Measurements from ENCODE around the gene DCLK1.

DNA sequence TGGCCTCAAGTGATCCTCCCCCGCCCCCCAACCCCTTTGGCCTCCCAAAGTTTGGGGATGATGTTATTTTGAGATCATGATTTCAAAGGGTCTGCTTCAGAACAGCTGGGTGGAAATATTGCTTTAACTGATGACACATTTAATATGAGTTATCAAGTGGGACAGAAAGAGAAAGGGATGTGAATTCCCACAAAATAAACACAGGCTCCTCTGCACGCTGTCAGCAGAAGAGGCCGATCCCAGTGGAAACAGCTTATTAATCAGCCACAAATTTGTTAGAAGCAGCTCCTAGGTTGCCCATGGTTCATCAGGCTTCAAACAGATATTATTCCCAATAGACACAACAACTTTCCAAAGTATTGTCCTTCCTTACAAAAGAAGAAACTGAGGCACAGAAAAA, 4.7 kb downstream of the DCLK1 start:
- TF ChIP-seq POLR2A (IDR thresholded peaks at IDR 0.05; ENCODE audit: low read depth, low read length) = no peak
- no peak for TF ChIP-seq SP1 (IDR thresholded peaks at IDR 0.05; ENCODE audit: low read depth, low read length)
- no peak for TF ChIP-seq NFIC (IDR thresholded peaks at IDR 0.05; ENCODE audit: low read depth, low read length)
- no peak for TF ChIP-seq GABPA (IDR thresholded peaks at IDR 0.05; ENCODE audit: low read depth)
- TF ChIP-seq, protein P1, sequence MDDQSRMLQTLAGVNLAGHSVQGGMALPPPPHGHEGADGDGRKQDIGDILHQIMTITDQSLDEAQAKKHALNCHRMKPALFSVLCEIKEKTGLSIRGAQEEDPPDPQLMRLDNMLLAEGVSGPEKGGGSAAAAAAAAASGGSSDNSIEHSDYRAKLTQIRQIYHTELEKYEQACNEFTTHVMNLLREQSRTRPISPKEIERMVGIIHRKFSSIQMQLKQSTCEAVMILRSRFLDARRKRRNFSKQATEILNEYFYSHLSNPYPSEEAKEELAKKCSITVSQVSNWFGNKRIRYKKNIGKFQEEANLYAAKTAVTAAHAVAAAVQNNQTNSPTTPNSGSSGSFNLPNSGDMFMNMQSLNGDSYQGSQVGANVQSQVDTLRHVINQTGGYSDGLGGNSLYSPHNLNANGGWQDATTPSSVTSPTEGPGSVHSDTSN (IDR thresholded peaks at IDR 0.05; ENCODE audit: insufficient replicate concordance, low read depth, low read length) = no peak
- TF ChIP-seq, protein P2, sequence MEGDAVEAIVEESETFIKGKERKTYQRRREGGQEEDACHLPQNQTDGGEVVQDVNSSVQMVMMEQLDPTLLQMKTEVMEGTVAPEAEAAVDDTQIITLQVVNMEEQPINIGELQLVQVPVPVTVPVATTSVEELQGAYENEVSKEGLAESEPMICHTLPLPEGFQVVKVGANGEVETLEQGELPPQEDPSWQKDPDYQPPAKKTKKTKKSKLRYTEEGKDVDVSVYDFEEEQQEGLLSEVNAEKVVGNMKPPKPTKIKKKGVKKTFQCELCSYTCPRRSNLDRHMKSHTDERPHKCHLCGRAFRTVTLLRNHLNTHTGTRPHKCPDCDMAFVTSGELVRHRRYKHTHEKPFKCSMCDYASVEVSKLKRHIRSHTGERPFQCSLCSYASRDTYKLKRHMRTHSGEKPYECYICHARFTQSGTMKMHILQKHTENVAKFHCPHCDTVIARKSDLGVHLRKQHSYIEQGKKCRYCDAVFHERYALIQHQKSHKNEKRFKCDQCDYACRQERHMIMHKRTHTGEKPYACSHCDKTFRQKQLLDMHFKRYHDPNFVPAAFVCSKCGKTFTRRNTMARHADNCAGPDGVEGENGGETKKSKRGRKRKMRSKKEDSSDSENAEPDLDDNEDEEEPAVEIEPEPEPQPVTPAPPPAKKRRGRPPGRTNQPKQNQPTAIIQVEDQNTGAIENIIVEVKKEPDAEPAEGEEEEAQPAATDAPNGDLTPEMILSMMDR (IDR thresholded peaks at IDR 0.05 in 2 of 3, conservative IDR thresholded peaks at IDR 0.05 in 1 of 3; ENCODE audit: control insufficient read depth in 2 of 3, extremely low read depth in 1 of 3, insufficient read depth in 1 of 3, low read depth in 3 of 3, low read length in 3 of 3) = no peak
- TF ChIP-seq CREB1 (IDR thresholded peaks at IDR 0.05; ENCODE audit: low read depth) = no peak
- no peak for TF ChIP-seq HDGF (IDR thresholded peaks at IDR 0.05)
- TF ChIP-seq, protein P3, sequence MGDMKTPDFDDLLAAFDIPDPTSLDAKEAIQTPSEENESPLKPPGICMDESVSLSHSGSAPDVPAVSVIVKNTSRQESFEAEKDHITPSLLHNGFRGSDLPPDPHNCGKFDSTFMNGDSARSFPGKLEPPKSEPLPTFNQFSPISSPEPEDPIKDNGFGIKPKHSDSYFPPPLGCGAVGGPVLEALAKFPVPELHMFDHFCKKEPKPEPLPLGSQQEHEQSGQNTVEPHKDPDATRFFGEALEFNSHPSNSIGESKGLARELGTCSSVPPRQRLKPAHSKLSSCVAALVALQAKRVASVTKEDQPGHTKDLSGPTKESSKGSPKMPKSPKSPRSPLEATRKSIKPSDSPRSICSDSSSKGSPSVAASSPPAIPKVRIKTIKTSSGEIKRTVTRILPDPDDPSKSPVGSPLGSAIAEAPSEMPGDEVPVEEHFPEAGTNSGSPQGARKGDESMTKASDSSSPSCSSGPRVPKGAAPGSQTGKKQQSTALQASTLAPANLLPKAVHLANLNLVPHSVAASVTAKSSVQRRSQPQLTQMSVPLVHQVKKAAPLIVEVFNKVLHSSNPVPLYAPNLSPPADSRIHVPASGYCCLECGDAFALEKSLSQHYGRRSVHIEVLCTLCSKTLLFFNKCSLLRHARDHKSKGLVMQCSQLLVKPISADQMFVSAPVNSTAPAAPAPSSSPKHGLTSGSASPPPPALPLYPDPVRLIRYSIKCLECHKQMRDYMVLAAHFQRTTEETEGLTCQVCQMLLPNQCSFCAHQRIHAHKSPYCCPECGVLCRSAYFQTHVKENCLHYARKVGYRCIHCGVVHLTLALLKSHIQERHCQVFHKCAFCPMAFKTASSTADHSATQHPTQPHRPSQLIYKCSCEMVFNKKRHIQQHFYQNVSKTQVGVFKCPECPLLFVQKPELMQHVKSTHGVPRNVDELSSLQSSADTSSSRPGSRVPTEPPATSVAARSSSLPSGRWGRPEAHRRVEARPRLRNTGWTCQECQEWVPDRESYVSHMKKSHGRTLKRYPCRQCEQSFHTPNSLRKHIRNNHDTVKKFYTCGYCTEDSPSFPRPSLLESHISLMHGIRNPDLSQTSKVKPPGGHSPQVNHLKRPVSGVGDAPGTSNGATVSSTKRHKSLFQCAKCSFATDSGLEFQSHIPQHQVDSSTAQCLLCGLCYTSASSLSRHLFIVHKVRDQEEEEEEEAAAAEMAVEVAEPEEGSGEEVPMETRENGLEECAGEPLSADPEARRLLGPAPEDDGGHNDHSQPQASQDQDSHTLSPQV (IDR thresholded peaks at IDR 0.05) = no peak
- no peak for TF ChIP-seq EZH2 (IDR thresholded peaks at IDR 0.05; ENCODE audit: borderline replicate concordance, control insufficient read depth, low read depth, low read length)
- no peak for TF ChIP-seq YY1 (IDR thresholded peaks at IDR 0.05; ENCODE audit: low read depth, low read length)
- TF ChIP-seq FOXK2 (IDR thresholded peaks at IDR 0.05) = no peak
